Thoracic aorta (tissue), 2 donors: ENCODE measurements around the gene GPX3. TPM values are rescaled to one million over a fixed set of nuclear protein-coding genes. Genes with fewer than 3 reads are reported as not detected.
A peak's percentile ranks its signal among the peaks of the same experiment; 100 is the strongest.

ENCODE experiments used
- ATAC-seq: fragments of 150-250 bp; one replicate; pipeline ENCODE4 v1.8.0; 2017; ENCODE audit warnings: low read depth; ENCODE audit not compliant: insufficient number of reproducible peaks, low FRiP score
- DNase-seq: peaks from one replicate; pipeline ENCODE4 v3.0.0-alpha.2; 2020; ENCODE audit warnings: low spot score
- H3K27ac ChIP-seq, 2 donors: fragments of 200-600 bp; sonication (generic); 1 replicate in 1 of 2; 2 replicates in 1 of 2; pipeline ENCODE4 v1.5.1; 2016; ENCODE audit warnings: mild to moderate bottlenecking in 2 of 2, moderate library complexity in 2 of 2
- H3K27me3 ChIP-seq: fragments of 200-600 bp; sonication (generic); replicated peaks from 2 replicates; pipeline ENCODE4 v1.6.0; 2016; ENCODE audit warnings: mild to moderate bottlenecking; ENCODE audit not compliant: insufficient read depth
- H3K36me3 ChIP-seq: fragments of 200-600 bp; sonication (generic); one replicate; pipeline ENCODE4 v1.5.1; 2016
- H3K4me1 ChIP-seq, 2 donors: fragments of 200-600 bp; sonication (generic); 1 replicate in 1 of 2; 2 replicates in 1 of 2; pipeline versions ENCODE4 v1.5.1 to v1.6.0; 2016; ENCODE audit warnings: low read depth in 2 of 2, mild to moderate bottlenecking in 1 of 2; ENCODE audit not compliant: control insufficient read depth in 1 of 2
- H3K4me3 ChIP-seq: fragments of 200-600 bp; sonication (generic); 2 replicates; pipeline ENCODE4 v1.5.1; 2016; ENCODE audit warnings: mild to moderate bottlenecking
- H3K9me3 ChIP-seq: fragments of 200-600 bp; sonication (generic); 2 replicates; pipeline ENCODE4 v1.5.1; 2016
- CTCF ChIP-seq: fragments of 200-600 bp; sonication (generic); IDR thresholded peaks from one replicate; pipeline ENCODE4 v1.5.1; 2019; ENCODE audit warnings: antibody characterized with exemption
- total RNA-seq, 2 donors: library from RNA; depleted of rRNA; stranded (reverse); fragments of >200 nt; gene quantifications; one replicate each; pipeline versions ENCODE4 v1.1.0 to v1.2.3, GENCODE V29; 2016

GPX3 gene
- total RNA-seq, 2 donors from 2014 or later, result 1,240 to 1,874 TPM

GRCh38 chr5:151063142-151063989 is 43.0 kb downstream of the GPX3 start:
- Histone ChIP-seq H3K36me3 (peaks cover 24% of the 10 kb centered on the region), H3K4me3 (peak overlapping the region; percentile 31), H3K27me3 (no peaks in the 10 kb centered on the region), H3K27ac (peak overlapping the region; percentile 62 to 63), H3K4me1 (peaks cover 50 to 88% of the 10 kb centered on the region in 2 donors), H3K9me3 (no peaks in the 10 kb centered on the region)
- no peak for TF ChIP-seq CTCF
- ATAC-seq (peak; percentile 84), DNase-seq (no peak)

GRCh38 chr5:151064916-151065499 is 44.6 kb downstream of the GPX3 start:
- Histone ChIP-seq H3K9me3 (no peaks in the 10 kb centered on the region), H3K36me3 (peaks cover 14% of the 10 kb centered on the region), H3K27me3 (no peaks in the 10 kb centered on the region), H3K27ac (no peak overlapping the region), H3K4me3 (no peak overlapping the region), H3K4me1 (peaks cover 59 to 90% of the 10 kb centered on the region in 2 donors)
- DNase-seq, result no peak
- no peak for ATAC-seq
- no peak for TF ChIP-seq CTCF

DNA sequence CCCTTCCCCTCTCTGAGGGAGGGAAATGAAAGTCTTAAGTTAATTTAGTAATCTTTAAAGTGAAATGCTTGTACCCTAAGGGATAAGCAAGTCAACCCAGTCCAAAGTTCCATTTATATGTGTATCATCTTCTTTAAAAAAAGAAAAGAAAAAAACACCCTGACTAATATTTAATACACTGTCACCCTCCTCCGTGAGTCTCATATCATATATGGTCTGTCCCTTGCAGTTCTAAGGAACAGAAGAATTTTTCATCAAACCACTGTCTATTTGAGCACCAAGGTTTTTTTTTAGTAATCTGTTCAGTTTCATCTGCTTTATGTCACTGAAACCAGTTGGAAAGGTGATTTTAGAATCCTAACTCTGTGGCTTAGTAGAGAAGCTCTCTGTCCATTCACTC is 45.2 kb downstream of the GPX3 start:
- ATAC-seq, result no peak
- Histone ChIP-seq H3K27me3 (no peaks in the 10 kb centered on the region), H3K9me3 (no peaks in the 10 kb centered on the region), H3K27ac (no peak overlapping the region), H3K36me3 (peaks cover 14% of the 10 kb centered on the region), H3K4me3 (no peak overlapping the region), H3K4me1 (peaks cover 53 to 84% of the 10 kb centered on the region in 2 donors)
- TF ChIP-seq CTCF, result no peak
- no peak for DNase-seq

- no peak for TF ChIP-seq CTCF
- DNase-seq (no peak), ATAC-seq (no peak)
- Histone ChIP-seq H3K27me3 (no peaks in the 10 kb centered on the region), H3K27ac (no peak overlapping the region), H3K4me3 (no peak overlapping the region), H3K36me3 (peaks cover 7% of the 10 kb centered on the region), H3K4me1 (peaks cover 50 to 82% of the 10 kb centered on the region in 2 donors), H3K9me3 (no peaks in the 10 kb centered on the region)
Measured at GRCh38 chr5:151066920-151067319, 46.5 kb downstream of the GPX3 start.

DNA sequence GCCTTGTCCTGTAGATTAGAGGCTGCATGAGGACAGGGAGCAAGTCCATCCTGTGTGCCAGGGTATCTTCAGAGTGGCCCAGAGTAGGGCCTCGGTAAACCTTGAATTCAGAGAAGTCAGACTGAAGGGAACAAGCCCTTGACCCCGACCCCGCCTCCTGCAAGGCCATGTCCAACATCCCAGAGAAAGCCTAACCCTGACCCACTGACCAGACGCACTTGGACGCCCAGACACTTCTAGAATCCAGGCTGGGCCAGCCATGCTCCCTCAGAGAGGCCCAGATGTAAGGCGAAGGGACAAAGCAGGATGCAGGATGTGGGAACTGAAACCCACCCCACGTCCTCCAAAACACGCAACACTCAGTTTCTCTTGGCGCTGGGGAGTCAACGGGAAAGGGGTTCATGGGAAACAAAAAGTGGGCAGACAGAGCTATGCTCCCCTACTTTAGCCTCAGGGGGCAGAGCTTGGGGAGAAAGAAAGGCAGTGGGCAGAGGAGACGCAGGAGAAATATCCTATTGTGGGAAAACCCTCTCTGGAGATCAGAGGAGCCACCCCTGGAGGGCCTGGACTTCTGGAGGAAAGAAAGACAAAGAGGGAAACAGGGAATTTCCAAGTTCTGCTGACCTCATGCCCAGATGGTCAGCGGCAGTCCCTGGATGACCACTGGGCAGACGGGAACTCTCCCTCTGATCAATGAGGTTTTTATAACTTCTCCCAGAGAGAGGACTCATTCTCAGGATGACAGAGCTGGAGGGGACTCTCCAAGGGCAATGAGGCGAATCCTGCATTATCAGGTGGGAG is 47.4 kb downstream of the GPX3 start:
- peak overlapping the region; percentile 62 to 70 for H3K27ac ChIP-seq

More for the DNA sequence above, 47.4 kb downstream of the GPX3 start:
- Histone ChIP-seq H3K4me1 (peaks cover 50 to 82% of the 10 kb centered on the region in 2 donors), H3K4me3 (no peak overlapping the region), H3K27me3 (no peaks in the 10 kb centered on the region), H3K9me3 (no peaks in the 10 kb centered on the region), H3K36me3 (no peaks in the 10 kb centered on the region)
- no peak for DNase-seq
- TF ChIP-seq CTCF, result no peak
- ATAC-seq, result no peak
